ENCODE measurements around the gene SCIMP.
"Not testable (repeated sequence)": the region's sequence is repeated elsewhere in the genome, so short reads cannot be mapped to it uniquely, and the experiment has no call there.

Gene SCIMP

DNA sequence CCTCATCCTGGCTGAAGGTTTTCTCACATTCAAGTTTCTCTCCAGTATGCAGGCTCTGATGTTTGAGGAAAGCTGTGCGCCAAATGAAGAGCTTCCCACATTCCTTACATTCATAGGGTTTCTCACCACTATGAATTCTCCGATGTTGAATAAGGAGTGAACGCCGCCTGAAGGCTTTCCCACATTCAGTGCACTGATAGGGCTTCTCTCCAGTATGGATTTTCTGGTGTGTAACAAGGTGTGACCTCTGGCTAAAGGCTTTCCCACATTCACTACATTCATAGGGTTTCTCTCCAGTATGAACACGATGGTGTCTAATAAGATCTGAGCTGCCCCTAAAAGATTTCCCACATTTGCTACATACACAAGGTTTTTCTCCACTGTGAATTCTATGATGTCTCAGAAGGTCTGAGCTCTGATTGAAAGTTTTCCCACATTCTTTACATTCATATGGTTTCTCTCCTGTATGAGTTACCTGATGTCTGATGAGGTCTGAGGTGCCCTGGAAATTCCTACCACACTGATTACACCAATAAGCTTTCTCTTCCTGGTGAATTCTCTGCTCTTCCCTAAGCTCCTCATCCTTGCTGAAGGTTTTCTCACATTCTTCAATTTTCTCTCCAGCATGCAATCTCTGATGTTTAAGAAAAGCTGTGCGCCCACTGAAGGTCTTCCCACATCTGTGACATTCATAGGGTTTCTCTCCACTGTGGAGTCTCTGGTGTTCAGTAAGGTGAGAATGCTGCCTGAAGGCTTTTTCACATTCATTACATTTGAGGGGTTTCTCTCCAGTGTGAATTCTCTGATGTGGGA, 51.9 kb downstream of the SCIMP start:
- DNase-seq (ENCODE audit: low spot score) = no peak
- in situ Hi-C loops (cut with MboI; ENCODE audit: low sequenced_read_pairs, unreplicated experiment) = no loop called here

DNA sequence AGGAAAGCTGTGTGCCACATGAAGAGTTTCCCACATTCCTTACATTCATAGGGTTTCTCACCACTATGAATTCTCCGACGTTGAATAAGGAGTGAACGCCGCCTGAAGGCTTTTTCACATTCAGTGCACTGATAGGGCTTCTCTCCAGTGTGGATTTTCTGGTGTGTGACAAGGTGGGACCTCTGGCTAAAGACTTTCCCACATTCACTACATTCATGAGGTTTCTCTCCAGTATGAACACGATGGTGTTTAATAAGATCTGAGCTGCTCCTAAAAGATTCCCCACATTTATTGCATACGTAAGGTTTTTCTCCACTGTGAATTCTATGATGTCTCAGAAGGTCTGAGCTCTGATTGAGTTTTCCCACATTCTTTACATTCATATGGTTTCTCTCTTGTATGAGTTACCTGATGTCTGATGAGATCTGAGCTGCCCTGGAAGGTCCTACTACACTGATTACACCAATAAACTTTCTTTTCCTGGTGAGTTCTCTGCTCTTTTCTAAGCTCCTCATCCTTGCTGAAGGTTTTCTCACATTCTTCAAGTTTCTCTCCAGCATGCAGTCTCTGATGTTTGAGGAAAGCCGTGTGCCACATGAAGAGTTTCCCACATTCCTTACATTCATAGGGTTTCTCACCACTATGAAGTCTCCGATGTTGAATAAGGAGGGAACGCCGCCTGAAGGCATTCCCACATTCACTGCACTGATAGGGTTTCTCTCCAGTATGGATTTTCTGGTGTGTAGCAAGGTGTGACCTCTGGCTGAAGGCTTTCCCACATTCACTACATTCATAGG, 53.0 kb downstream of the SCIMP start:
- no peak for DNase-seq (ENCODE audit: low spot score)
- TF ChIP-seq, protein P1, sequence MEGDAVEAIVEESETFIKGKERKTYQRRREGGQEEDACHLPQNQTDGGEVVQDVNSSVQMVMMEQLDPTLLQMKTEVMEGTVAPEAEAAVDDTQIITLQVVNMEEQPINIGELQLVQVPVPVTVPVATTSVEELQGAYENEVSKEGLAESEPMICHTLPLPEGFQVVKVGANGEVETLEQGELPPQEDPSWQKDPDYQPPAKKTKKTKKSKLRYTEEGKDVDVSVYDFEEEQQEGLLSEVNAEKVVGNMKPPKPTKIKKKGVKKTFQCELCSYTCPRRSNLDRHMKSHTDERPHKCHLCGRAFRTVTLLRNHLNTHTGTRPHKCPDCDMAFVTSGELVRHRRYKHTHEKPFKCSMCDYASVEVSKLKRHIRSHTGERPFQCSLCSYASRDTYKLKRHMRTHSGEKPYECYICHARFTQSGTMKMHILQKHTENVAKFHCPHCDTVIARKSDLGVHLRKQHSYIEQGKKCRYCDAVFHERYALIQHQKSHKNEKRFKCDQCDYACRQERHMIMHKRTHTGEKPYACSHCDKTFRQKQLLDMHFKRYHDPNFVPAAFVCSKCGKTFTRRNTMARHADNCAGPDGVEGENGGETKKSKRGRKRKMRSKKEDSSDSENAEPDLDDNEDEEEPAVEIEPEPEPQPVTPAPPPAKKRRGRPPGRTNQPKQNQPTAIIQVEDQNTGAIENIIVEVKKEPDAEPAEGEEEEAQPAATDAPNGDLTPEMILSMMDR (IDR thresholded peaks at IDR 0.05; ENCODE audit: borderline replicate concordance, control extremely low read depth, extremely low read depth, insufficient read depth, missing control alignments) = no peak
- in situ Hi-C loops (cut with MboI; ENCODE audit: low sequenced_read_pairs, unreplicated experiment) = no loop called here

More for the DNA sequence above, 51.9 kb downstream of the SCIMP start:
- TF ChIP-seq, protein P1 (IDR thresholded peaks at IDR 0.05; ENCODE audit: borderline replicate concordance, control extremely low read depth, extremely low read depth, insufficient read depth, missing control alignments) = no peak

DNA sequence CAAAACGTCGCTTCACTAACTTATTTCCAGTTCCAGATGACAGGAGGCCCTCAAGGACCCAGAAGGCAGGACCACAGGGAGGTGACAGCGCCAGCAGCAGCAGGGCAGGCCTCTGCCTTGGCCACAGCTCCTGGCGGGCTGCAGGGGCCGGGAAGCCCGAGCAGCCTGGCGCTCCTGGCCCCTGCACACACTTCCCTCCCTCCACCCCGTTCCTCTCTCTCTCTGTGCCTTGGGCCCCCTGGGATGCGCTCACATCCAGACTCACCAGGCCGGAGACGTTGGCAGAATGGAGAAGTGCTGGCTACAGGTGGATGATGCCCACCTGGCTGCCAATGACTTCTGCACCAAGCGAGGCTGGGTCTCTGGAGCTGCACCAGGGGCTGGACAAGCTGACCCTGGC, 55.7 kb downstream of the SCIMP start:
- DNase-seq (ENCODE audit: low spot score) = no peak
- in situ Hi-C loops (cut with MboI; ENCODE audit: low sequenced_read_pairs, unreplicated experiment) = no loop called here
- TF ChIP-seq, protein P1 (IDR thresholded peaks at IDR 0.05; ENCODE audit: borderline replicate concordance, control extremely low read depth, extremely low read depth, insufficient read depth, missing control alignments) = no peak

DNA sequence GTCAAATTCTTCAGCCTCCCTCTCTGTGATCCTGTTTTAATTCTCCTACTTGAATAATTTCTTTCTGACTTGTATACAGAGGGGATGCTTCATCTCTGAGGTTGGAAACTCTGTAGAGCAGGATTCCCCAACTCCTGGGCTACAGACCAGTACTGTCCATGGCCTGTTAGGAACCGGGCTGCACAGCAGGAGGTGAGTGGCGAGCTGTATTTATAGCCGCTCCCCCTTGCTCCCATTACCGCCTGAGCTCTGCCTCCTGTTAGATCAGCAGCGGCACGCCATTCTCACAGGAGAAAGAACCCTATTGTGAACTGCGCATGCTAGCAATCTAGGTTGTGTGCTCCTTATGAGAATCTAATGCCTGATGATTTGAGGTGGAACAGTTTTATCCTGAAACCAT, 59.6 kb downstream of the SCIMP start:
- in situ Hi-C loops (cut with MboI; ENCODE audit: low sequenced_read_pairs, unreplicated experiment); DNase-seq (ENCODE audit: low spot score): not testable (repeated sequence)

DNA sequence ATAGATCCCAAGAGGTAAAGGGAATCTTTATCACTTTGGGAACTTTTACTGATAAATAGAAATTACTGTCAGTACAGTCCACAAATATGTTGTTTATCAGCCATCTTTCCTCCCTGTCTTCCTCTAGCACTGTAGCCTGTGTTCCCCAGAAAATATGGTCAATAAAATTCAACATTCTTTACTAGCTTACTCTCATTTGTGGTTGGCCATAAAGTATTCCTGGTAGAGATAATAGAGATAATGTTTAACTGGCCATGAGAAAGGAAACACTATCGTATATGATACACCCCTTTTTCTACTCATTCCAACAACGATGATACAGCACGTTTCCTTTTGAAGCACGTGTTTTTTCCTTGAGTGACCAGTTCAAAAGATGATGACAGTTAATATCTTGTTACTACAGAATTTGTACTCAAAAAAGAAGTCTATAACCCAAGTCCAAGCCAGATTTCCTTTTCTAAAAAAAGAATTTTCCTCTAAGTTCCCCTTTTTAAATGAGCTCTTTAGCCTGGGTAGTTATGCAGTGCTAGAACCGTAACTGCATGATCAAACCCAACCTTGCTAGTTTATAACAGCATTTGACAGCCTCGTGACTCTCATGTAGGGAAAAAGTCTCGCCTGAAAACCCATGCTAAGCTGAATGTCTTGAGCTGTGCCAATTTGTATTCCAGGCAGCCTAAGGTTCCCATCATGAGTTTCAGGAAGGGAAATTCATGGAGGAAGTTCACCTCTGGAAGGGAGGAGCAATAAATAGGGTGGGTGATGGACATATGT, 68.7 kb downstream of the SCIMP start:
- DNase-seq (ENCODE audit: low spot score); in situ Hi-C loops (cut with MboI; ENCODE audit: low sequenced_read_pairs, unreplicated experiment): not testable (repeated sequence)

DNA sequence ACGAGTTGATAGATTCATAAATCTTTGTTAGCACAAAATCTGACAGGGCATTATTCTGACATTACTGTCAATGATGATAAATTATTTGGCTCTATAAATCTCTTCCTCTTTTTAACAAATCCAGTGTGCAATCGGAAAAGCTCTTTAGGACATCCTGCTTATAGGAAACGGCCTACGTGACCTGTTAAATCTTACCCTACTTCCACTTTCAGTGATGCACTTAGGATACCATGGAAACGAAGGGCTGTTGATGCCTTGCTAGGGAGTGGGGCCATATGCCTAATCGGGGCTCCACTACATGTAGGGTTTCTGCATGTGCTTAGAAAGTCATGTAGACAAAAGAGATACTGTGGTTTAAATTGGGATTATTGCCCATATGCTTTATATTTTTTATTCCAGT, 70.2 kb downstream of the SCIMP start:
- TF ChIP-seq, protein P1 (IDR thresholded peaks at IDR 0.05; ENCODE audit: borderline replicate concordance, control extremely low read depth, extremely low read depth, insufficient read depth, missing control alignments) = no peak
- in situ Hi-C loops (cut with MboI; ENCODE audit: low sequenced_read_pairs, unreplicated experiment) = no loop called here
- DNase-seq (ENCODE audit: low spot score) = no peak

DNA sequence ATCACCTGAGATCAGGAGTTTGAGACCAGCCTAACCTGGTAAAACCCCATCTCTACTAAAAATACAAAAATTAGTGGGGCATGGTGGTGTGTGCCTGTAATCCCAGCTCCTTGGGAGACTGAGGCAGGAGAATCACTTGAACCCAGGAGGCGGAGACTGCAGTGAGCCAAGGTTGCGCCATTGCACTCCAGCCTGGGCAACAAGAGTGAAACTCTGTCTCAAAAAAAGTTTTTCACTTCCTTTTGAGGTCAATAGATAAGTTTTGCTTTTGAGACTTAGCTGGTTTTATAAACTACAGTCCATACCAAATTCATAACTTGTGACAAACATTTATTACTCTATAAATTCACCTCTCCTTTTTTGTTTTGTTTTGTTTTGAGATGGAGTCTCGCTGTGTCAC, 72.9 kb downstream of the SCIMP start:
- in situ Hi-C loops (cut with MboI; ENCODE audit: low sequenced_read_pairs, unreplicated experiment) = not testable (repeated sequence)

DNA sequence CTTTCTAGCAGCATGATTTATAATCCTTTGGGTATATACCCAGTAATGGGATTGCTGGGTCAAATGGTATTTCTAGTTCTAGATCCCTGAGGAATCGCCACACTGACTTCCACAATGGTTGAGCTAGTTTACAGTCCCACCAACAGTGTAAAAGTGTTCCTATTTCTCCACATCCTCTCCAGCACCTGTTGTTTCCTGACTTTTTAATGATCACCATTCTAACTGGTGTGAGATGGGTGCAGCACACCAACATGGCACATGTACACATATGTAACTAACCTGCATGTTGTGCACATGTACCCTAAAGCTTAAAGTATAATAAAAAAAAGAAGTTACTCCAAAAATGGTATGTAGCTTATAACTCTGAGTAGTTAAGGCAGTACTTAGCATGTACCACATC, 74.0 kb downstream of the SCIMP start:
- in situ Hi-C loops (cut with MboI; ENCODE audit: low sequenced_read_pairs, unreplicated experiment); DNase-seq (ENCODE audit: low spot score): not testable (repeated sequence)

More for the DNA sequence above, 72.9 kb downstream of the SCIMP start:
- DNase-seq (ENCODE audit: low spot score) = not testable (repeated sequence)

All from GM13976 (cell line).